IMR-90 (cell line): ENCODE results near the gene MYL2. TPM values are rescaled to one million over a fixed set of nuclear protein-coding genes. Genes with fewer than 3 reads are reported as not detected.

ENCODE experiments used
- ATAC-seq: fragments of 200-7000 bp; cut with Tn5 transposase; 2 replicates; pipeline ENCODE4 v1.9.1; 2020; ENCODE audit warnings: low read depth, mild to moderate bottlenecking, moderate library complexity
- BruUV-seq: library from RNA; stranded (reverse); fragments of 400-500 nt; replicated peaks from 2 replicates; lab custom pipeline; 2021; lab: Mats Ljungman, UMichigan
- CTCF ChIA-PET: fragments of 300-600 bp; formaldehyde crosslinking; extraction: SDS; loops from one replicate; lab custom pipeline; 2021; ENCODE audit warnings: antibody characterized with exemption; lab: Yijun Ruan, JAX
- POLR2A ChIA-PET: fragments of 300-600 bp; sonication (Branson Sonifier 250); formaldehyde crosslinking; loops from one replicate; lab custom pipeline; 2022; ENCODE audit warnings: antibody characterized with exemption; ENCODE audit not compliant: unreplicated experiment; lab: Charles Lee
- DNase-seq: peaks from one replicate; pipeline ENCODE4 v3.0.0; 2013
- H2AFZ ChIP-seq: replicated peaks from 2 replicates; pipeline ENCODE3; 2013; ENCODE audit warnings: low read length, mild to moderate bottlenecking; ENCODE audit not compliant: poor library complexity
- H2AK5ac ChIP-seq: 2 replicates; pipeline ENCODE4 v1.6.1; 2013; ENCODE audit warnings: low read depth, low read length, inconsistent platforms
- H2AK9ac ChIP-seq: replicated peaks from 2 replicates; pipeline ENCODE3; 2013; ENCODE audit warnings: mild to moderate bottlenecking, low read depth, low read length, moderate library complexity; ENCODE audit not compliant: poor library complexity
- H2BK120ac ChIP-seq: 2 replicates; pipeline ENCODE4 v1.6.1; 2013; ENCODE audit warnings: low read depth, low read length, inconsistent platforms
- H2BK15ac ChIP-seq: 3 replicates; pipeline ENCODE4 v1.6.1; 2013; ENCODE audit warnings: low read depth, low read length, inconsistent platforms
- H2BK20ac ChIP-seq: 2 replicates; pipeline ENCODE4 v1.6.1; 2013; ENCODE audit warnings: low read depth, mild to moderate bottlenecking, inconsistent platforms, low read length, moderate library complexity
- H2BK5ac ChIP-seq: 2 replicates; pipeline ENCODE4 v1.6.1; 2013; ENCODE audit warnings: mild to moderate bottlenecking, low read depth, low read length, inconsistent platforms; ENCODE audit not compliant: poor library complexity, severe bottlenecking
- H3K14ac ChIP-seq: replicated peaks from 2 replicates; pipeline ENCODE4 v1.6.1; 2013; ENCODE audit warnings: low read depth, low read length, inconsistent platforms
- H3K18ac ChIP-seq: 2 replicates; pipeline ENCODE4 v1.6.1; 2013; ENCODE audit warnings: low read depth, low read length, control low read depth
- H3K23ac ChIP-seq: 2 replicates; pipeline ENCODE4 v1.6.1; 2013; ENCODE audit warnings: low read depth, low read length, inconsistent platforms
- H3K27ac ChIP-seq: 2 replicates; pipeline ENCODE4 v1.5.1; 2013; ENCODE audit warnings: mild to moderate bottlenecking, control low read depth, low read length; ENCODE audit not compliant: insufficient read depth
- H3K27me3 ChIP-seq: 2 replicates; pipeline ENCODE4 v1.6.1; 2013; ENCODE audit warnings: low read length; ENCODE audit not compliant: control insufficient read depth, insufficient read depth
- H3K36me3 ChIP-seq: 2 replicates; pipeline ENCODE4 v1.6.1; 2013; ENCODE audit warnings: low read length, mixed read lengths; ENCODE audit not compliant: control insufficient read depth, insufficient read depth
- H3K4ac ChIP-seq: 2 replicates; pipeline ENCODE4 v1.6.1; 2013; ENCODE audit warnings: low read depth, low read length, inconsistent platforms
- H3K4me1 ChIP-seq: 2 replicates; pipeline ENCODE4 v1.6.1; 2013; ENCODE audit warnings: low read length, mixed read lengths; ENCODE audit not compliant: control insufficient read depth, insufficient read depth
- H3K4me2 ChIP-seq: 2 replicates; pipeline ENCODE4 v1.6.1; 2013; ENCODE audit warnings: low read depth, mild to moderate bottlenecking, control low read depth, low read length, moderate library complexity
- H3K4me3 ChIP-seq: 2 replicates; pipeline ENCODE4 v1.5.1; 2013; ENCODE audit warnings: low read depth, mild to moderate bottlenecking, control low read depth, low read length, moderate library complexity; ENCODE audit not compliant: insufficient read depth
- H3K56ac ChIP-seq: 2 replicates; pipeline ENCODE4 v1.6.1; 2013; ENCODE audit warnings: low read length, inconsistent platforms; ENCODE audit not compliant: insufficient read depth; ENCODE audit errors: extremely low read depth
- H3K79me1 ChIP-seq, 2 experiments: 2 replicates each; pipeline ENCODE4 v1.6.1; 2013; ENCODE audit warnings: low read length in 2 of 2, inconsistent platforms in 1 of 2, low read depth in 1 of 2
- H3K9ac ChIP-seq: 2 replicates; pipeline ENCODE4 v1.6.1; 2013; ENCODE audit warnings: low read depth, low read length, control low read depth
- H3K9me1 ChIP-seq: 2 replicates; pipeline ENCODE4 v1.6.1; 2013; ENCODE audit warnings: low read length, inconsistent platforms; ENCODE audit not compliant: insufficient read depth
- H3K9me3 ChIP-seq: 2 replicates; pipeline ENCODE4 v1.6.1; 2013; ENCODE audit warnings: low read length; ENCODE audit not compliant: control insufficient read depth, insufficient read depth
- H4K20me1 ChIP-seq: 2 replicates; pipeline ENCODE4 v1.6.1; 2013; ENCODE audit warnings: low read length, inconsistent platforms; ENCODE audit not compliant: insufficient read depth
- H4K5ac ChIP-seq: 2 replicates; pipeline ENCODE4 v1.6.1; 2013; ENCODE audit warnings: mild to moderate bottlenecking, low read depth, low read length, control low read depth
- H4K8ac ChIP-seq, 2 experiments: 2 replicates each; pipeline ENCODE4 v1.6.1; 2013; ENCODE audit warnings: low read depth in 2 of 2, low read length in 2 of 2, control low read depth in 1 of 2, inconsistent platforms in 1 of 2
- H4K91ac ChIP-seq: 2 replicates; pipeline ENCODE4 v1.6.1; 2013; ENCODE audit warnings: low read depth, low read length, inconsistent platforms; ENCODE audit not compliant: insufficient read depth
- BHLHE40 ChIP-seq: fragments of 150-350 bp; IDR thresholded peaks from 2 replicates; pipeline ENCODE4 v1.6.1; 2016; ENCODE audit warnings: mild to moderate bottlenecking, low read depth, low read length
- CEBPB ChIP-seq: IDR thresholded peaks from 2 replicates; pipeline ENCODE4 v1.6.1; 2012; ENCODE audit warnings: low read depth, low read length, improper control_type of control experiment
- CHD1 ChIP-seq: IDR thresholded peaks from 2 replicates; pipeline ENCODE4 v1.6.1; 2012; ENCODE audit warnings: low read depth, low read length, improper control_type of control experiment
- ELK1 ChIP-seq: fragments of 150-350 bp; IDR thresholded peaks from 2 replicates; pipeline ENCODE4 v1.6.1; 2016; ENCODE audit warnings: low read depth, mild to moderate bottlenecking, low read length, moderate library complexity, borderline replicate concordance
- MAFK ChIP-seq: IDR thresholded peaks from 2 replicates; pipeline ENCODE4 v1.6.1; 2012; ENCODE audit warnings: low read depth, low read length, improper control_type of control experiment
- MAZ ChIP-seq: IDR thresholded peaks from 2 replicates; pipeline ENCODE4 v1.6.1; 2012; ENCODE audit warnings: low read depth, mild to moderate bottlenecking, low read length, improper control_type of control experiment, moderate library complexity, borderline replicate concordance
- MXI1 ChIP-seq: IDR thresholded peaks from 2 replicates; pipeline ENCODE4 v1.6.1; 2012; ENCODE audit warnings: low read depth, mild to moderate bottlenecking, low read length, moderate library complexity, borderline replicate concordance
- NFE2L2 ChIP-seq: fragments of 150-350 bp; IDR thresholded peaks from 2 replicates; pipeline ENCODE4 v1.6.1; 2016; ENCODE audit warnings: low read depth, mild to moderate bottlenecking, low read length
- POLR2A ChIP-seq: IDR thresholded peaks from 2 replicates; pipeline ENCODE4 v1.6.1; 2012; ENCODE audit warnings: mild to moderate bottlenecking, low read depth, low read length
- RAD21 ChIP-seq: IDR thresholded peaks from 2 replicates; pipeline ENCODE4 v1.6.1; 2012; ENCODE audit warnings: low read length, improper control_type of control experiment
- RCOR1 ChIP-seq: IDR thresholded peaks from 2 replicates; pipeline ENCODE4 v1.6.1; 2012; ENCODE audit warnings: mild to moderate bottlenecking, low read length, improper control_type of control experiment; ENCODE audit not compliant: insufficient replicate concordance
- SMC3 ChIP-seq: fragments of 150-350 bp; IDR thresholded peaks from 2 replicates; pipeline ENCODE4 v1.6.1; 2016; ENCODE audit warnings: low read depth, mild to moderate bottlenecking, antibody characterized with exemption, low read length, moderate library complexity
- USF2 ChIP-seq: fragments of 150-350 bp; IDR thresholded peaks from 2 replicates; pipeline ENCODE4 v1.6.1; 2017; ENCODE audit warnings: mild to moderate bottlenecking, antibody characterized with exemption, low read length, low read depth
- WGBS, 2 experiments: methylation state at CpG; one replicate each; pipeline versions ENCODE4 v1.1.5 to v1.1.7; 2013; ENCODE audit warnings: missing lambda C conversion rate in 2 of 2; ENCODE audit not compliant: insufficient read length in 1 of 2; ENCODE audit errors: extremely low coverage in 2 of 2; 5-methylcytosine and 5-hydroxymethylcytosine counted together
- dilution Hi-C: fragments of 300-500 bp; cut with HindIII; formaldehyde crosslinking; loops from one replicate; pipeline ENCODE4 v1.14.3; 2018; ENCODE audit warnings: low sequenced_read_pairs; ENCODE audit not compliant: unreplicated experiment
- in situ Hi-C: fragments of 300-500 bp; cut with MboI; formaldehyde crosslinking; loops from 3 replicates; pipeline ENCODE4 v1.14.3; 2019; ENCODE audit warnings: low sequenced_read_pairs, inconsistent platforms, mixed read lengths
- intact Hi-C: fragments of 100-400 bp; cut with micrococcal nuclease; formaldehyde crosslinking; loops from 2 replicates; pipeline ENCODE4 v1.10.0; 2022
- polyA plus RNA-seq, 3 experiments: library from polyadenylated mRNA; depleted of rRNA; stranded (reverse); fragments of >200 nt; gene quantifications; 2 replicates each; pipeline ENCODE4 v1.2.3, GENCODE V29; 2012; ENCODE audit warnings: low replicate concordance in 1 of 3
- total RNA-seq: library from RNA; depleted of rRNA; stranded (reverse); fragments of >200 nt; gene quantifications from 2 replicates; pipeline ENCODE4 v1.2.3, GENCODE V29; 2012
- TF ChIP-seq, protein P1 (sequence below): conservative IDR thresholded peaks from 2 replicates; pipeline ENCODE4 v1.5.1; 2012; ENCODE audit warnings: mild to moderate bottlenecking, low read depth, low read length, improper control_type of control experiment

MYL2 gene
- total and polyA plus RNA-seq, 2 of the 4 experiments (the other 2 are of a cell fraction), result not detected

DNA sequence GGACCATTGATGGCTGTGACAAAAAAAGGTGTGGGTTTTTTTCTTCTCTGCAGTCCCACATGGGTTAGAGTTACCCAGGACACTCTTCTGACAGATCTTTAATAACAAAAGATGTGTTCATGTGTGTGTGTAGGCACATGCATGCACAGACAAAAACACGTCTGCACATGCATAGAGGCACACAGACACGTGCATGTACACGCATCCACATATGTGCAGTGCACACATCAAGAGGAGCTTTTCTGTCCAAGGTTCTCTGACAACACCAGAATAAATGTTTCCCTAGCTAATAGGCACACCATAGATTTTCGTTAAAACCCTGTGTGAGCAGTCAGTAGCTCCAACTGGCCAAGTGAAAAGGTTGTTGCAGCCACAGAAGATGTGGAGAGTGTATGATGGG lies 2.8 kb upstream of the MYL2 start:
- no TSS peak for BruUV-seq
- Histone ChIP-seq H3K4me1 (no peaks in the 10 kb centered on the region), H3K18ac (no peak overlapping the region), H3K4ac (no peak overlapping the region), H3K56ac (no peak overlapping the region), H2BK15ac (no peak overlapping the region), H3K9me1 (no peaks in the 10 kb centered on the region), H2AFZ (no peak overlapping the region), H2BK120ac (no peak overlapping the region), H2BK5ac (no peak overlapping the region), H4K20me1 (no peaks in the 10 kb centered on the region), H3K27me3 (peaks cover 1% of the 10 kb centered on the region), H4K5ac (no peak overlapping the region), H3K79me1 (no peaks in the 10 kb centered on the region), H3K27ac (no peak overlapping the region), H4K8ac (no peak overlapping the region), H2BK20ac (no peak overlapping the region), H2AK9ac (no peak overlapping the region), H4K91ac (no peak overlapping the region), H3K4me2 (no peak overlapping the region), H3K36me3 (no peaks in the 10 kb centered on the region), H3K9me3 (no peaks in the 10 kb centered on the region), H3K9ac (no peak overlapping the region), H3K14ac (no peak overlapping the region), H3K23ac (no peak overlapping the region), H3K4me3 (no peak overlapping the region), H2AK5ac (no peak overlapping the region)
- dilution Hi-C loops (no loop called here), in situ Hi-C loops (no loop called here), intact Hi-C loops (no loop called here)
- ChIA-PET CTCF (no interaction called here), POLR2A (no interaction called here)
- ATAC-seq, result no peak
- 60% methylated on average over 1 of the region's 4 CpGs; no CpG with 5 or more reads in 1 of the 2 experiments for WGBS, 2 experiments
- TF ChIP-seq NFE2L2 (no peak), CHD1 (no peak), BHLHE40 (no peak), ELK1 (no peak), SMC3 (no peak), MAFK (no peak), RAD21 (no peak), RCOR1 (no peak), POLR2A (no peak), MXI1 (no peak), USF2 (no peak), CEBPB (no peak), MAZ (no peak)
- TF ChIP-seq, protein P1, sequence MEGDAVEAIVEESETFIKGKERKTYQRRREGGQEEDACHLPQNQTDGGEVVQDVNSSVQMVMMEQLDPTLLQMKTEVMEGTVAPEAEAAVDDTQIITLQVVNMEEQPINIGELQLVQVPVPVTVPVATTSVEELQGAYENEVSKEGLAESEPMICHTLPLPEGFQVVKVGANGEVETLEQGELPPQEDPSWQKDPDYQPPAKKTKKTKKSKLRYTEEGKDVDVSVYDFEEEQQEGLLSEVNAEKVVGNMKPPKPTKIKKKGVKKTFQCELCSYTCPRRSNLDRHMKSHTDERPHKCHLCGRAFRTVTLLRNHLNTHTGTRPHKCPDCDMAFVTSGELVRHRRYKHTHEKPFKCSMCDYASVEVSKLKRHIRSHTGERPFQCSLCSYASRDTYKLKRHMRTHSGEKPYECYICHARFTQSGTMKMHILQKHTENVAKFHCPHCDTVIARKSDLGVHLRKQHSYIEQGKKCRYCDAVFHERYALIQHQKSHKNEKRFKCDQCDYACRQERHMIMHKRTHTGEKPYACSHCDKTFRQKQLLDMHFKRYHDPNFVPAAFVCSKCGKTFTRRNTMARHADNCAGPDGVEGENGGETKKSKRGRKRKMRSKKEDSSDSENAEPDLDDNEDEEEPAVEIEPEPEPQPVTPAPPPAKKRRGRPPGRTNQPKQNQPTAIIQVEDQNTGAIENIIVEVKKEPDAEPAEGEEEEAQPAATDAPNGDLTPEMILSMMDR, result no peak
- no peak for DNase-seq
